Panc1 (cell line): ENCODE data around the gene U2AF1L4. TPM values are rescaled to one million over a fixed set of nuclear protein-coding genes. Genes with fewer than 3 reads are reported as not detected.

Source experiments
- ATAC-seq: fragments of 200-7000 bp; cut with Tn5 transposase; 2 replicates; pipeline ENCODE4 v1.9.1; 2020; ENCODE audit warnings: mild to moderate bottlenecking, moderate library complexity
- BruUV-seq: library from RNA; stranded (reverse); fragments of 400-500 nt; replicated peaks from 2 replicates; lab custom pipeline; 2021; lab: Mats Ljungman, UMichigan
- CTCF ChIA-PET: fragments of 300-600 bp; sonication (Branson Sonifier 250); formaldehyde crosslinking; loops from one replicate; lab custom pipeline; 2022; ENCODE audit warnings: antibody characterized with exemption; lab: Charles Lee
- POLR2A ChIA-PET: fragments of 300-600 bp; sonication (Branson Sonifier 250); formaldehyde crosslinking; loops from one replicate; lab custom pipeline; 2022; ENCODE audit warnings: antibody characterized with exemption; lab: Charles Lee
- DNase-seq: peaks from one replicate; pipeline ENCODE4 v3.0.0-alpha.2; 2010; ENCODE audit warnings: low read depth, low spot score
- H3K27ac ChIP-seq: 2 replicates; pipeline ENCODE4 v1.5.1; 2011; ENCODE audit warnings: mild to moderate bottlenecking, low read length, inconsistent platforms
- H3K27me3 ChIP-seq: fragments of 200-500 bp; sonication (Bioruptor generic); 2 replicates; pipeline ENCODE4 v1.6.0; 2014; ENCODE audit warnings: low read length, inconsistent platforms; ENCODE audit not compliant: control insufficient read depth, insufficient read depth
- H3K36me3 ChIP-seq: fragments of 200-500 bp; sonication (Bioruptor generic); 2 replicates; pipeline ENCODE4 v1.5.1; 2014; ENCODE audit warnings: inconsistent platforms, mild to moderate bottlenecking, low read length, moderate library complexity; ENCODE audit not compliant: control insufficient read depth, insufficient read depth
- H3K4me1 ChIP-seq: 2 replicates; pipeline ENCODE4 v1.5.1; 2011; ENCODE audit warnings: inconsistent platforms, mild to moderate bottlenecking, low read length, moderate library complexity; ENCODE audit not compliant: control insufficient read depth, insufficient read depth
- H3K4me3 ChIP-seq, 2 experiments: 2 replicates each; pipeline ENCODE4 v1.5.1; 2011 to 2012; ENCODE audit warnings: low read depth in 2 of 2, low read length in 2 of 2, mild to moderate bottlenecking in 2 of 2, inconsistent platforms in 1 of 2, moderate library complexity in 1 of 2
- H3K9me3 ChIP-seq: fragments of 200-500 bp; sonication (Bioruptor generic); 2 replicates; pipeline ENCODE4 v1.5.1; 2014; ENCODE audit warnings: low read depth, mild to moderate bottlenecking, inconsistent platforms, low read length, moderate library complexity; ENCODE audit not compliant: control insufficient read depth, insufficient read depth
- POLR2AphosphoS5 ChIP-seq: IDR thresholded peaks from 2 replicates; pipeline ENCODE4 v1.6.1; 2012; ENCODE audit warnings: mild to moderate bottlenecking, low read depth, low read length, moderate library complexity
- SIN3A ChIP-seq: IDR thresholded peaks from 2 replicates; pipeline ENCODE4 v1.6.1; 2012; ENCODE audit warnings: low read depth, mild to moderate bottlenecking, low read length, moderate library complexity, borderline replicate concordance; ENCODE audit not compliant: insufficient read depth
- TCF7L2 ChIP-seq: IDR thresholded peaks from 2 replicates; pipeline ENCODE4 v1.6.1; 2011; ENCODE audit warnings: mild to moderate bottlenecking, low read depth, low read length, inconsistent platforms
- in situ Hi-C: cut with HindIII; loops from 2 replicates; pipeline ENCODE4 v1.10.0; 2016; ENCODE audit warnings: low sequenced_read_pairs, low pct_unique_long_range_greater_than_20kb
- intact Hi-C: fragments of 100-400 bp; cut with micrococcal nuclease; formaldehyde crosslinking; loops from one replicate; pipeline ENCODE4 v1.10.0; 2022; ENCODE audit not compliant: unreplicated experiment
- total RNA-seq: library from RNA; stranded (reverse); gene quantifications from one replicate; pipeline ENCODE4 v1.2.1, GENCODE V29; 2021; ENCODE audit not compliant: unreplicated experiment
- TF ChIP-seq, protein P1 (sequence below): fragments of 450-650 bp; IDR thresholded peaks from 2 replicates; pipeline ENCODE4 v1.5.1; 2017; ENCODE audit warnings: mild to moderate bottlenecking
- TF ChIP-seq, protein P2 (sequence below), 2 experiments: IDR thresholded peaks; 2 replicates each; pipeline ENCODE4 v1.6.1; 2011 to 2012; ENCODE audit warnings: low read depth in 2 of 2, control low read depth in 1 of 2, low read length in 1 of 2, mild to moderate bottlenecking in 1 of 2, moderate library complexity in 1 of 2; ENCODE audit not compliant: insufficient read depth in 1 of 2

The U2AF1L4 gene
- total RNA-seq, 1 experiment from 2014 or later: 29.8 TPM

DNA sequence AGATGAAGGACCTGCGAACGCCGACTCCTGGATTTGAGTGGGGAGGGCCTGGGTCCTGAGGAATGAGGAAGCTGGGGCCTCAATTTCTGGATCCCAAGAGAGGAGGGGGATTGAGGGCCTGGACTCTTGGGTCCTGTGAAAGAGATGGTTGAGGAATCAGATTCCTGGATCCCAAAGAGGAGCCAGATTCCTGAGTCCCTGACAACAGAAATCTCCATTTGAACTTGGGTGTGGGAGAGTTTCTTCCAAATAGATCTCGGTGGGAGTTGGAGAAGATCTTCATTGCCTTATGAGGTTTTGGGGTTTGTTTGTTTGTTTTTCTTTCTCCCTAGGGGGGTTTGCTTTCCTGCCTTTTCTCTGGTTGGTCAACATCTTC, 857 bp upstream of the U2AF1L4 start:
- BruUV-seq: no TSS peak
- no peak for TF ChIP-seq POLR2AphosphoS5
- TF ChIP-seq, protein P1, sequence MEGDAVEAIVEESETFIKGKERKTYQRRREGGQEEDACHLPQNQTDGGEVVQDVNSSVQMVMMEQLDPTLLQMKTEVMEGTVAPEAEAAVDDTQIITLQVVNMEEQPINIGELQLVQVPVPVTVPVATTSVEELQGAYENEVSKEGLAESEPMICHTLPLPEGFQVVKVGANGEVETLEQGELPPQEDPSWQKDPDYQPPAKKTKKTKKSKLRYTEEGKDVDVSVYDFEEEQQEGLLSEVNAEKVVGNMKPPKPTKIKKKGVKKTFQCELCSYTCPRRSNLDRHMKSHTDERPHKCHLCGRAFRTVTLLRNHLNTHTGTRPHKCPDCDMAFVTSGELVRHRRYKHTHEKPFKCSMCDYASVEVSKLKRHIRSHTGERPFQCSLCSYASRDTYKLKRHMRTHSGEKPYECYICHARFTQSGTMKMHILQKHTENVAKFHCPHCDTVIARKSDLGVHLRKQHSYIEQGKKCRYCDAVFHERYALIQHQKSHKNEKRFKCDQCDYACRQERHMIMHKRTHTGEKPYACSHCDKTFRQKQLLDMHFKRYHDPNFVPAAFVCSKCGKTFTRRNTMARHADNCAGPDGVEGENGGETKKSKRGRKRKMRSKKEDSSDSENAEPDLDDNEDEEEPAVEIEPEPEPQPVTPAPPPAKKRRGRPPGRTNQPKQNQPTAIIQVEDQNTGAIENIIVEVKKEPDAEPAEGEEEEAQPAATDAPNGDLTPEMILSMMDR: no peak
- TF ChIP-seq TCF7L2: no peak
- TF ChIP-seq SIN3A: no peak
- TF ChIP-seq, protein P2, sequence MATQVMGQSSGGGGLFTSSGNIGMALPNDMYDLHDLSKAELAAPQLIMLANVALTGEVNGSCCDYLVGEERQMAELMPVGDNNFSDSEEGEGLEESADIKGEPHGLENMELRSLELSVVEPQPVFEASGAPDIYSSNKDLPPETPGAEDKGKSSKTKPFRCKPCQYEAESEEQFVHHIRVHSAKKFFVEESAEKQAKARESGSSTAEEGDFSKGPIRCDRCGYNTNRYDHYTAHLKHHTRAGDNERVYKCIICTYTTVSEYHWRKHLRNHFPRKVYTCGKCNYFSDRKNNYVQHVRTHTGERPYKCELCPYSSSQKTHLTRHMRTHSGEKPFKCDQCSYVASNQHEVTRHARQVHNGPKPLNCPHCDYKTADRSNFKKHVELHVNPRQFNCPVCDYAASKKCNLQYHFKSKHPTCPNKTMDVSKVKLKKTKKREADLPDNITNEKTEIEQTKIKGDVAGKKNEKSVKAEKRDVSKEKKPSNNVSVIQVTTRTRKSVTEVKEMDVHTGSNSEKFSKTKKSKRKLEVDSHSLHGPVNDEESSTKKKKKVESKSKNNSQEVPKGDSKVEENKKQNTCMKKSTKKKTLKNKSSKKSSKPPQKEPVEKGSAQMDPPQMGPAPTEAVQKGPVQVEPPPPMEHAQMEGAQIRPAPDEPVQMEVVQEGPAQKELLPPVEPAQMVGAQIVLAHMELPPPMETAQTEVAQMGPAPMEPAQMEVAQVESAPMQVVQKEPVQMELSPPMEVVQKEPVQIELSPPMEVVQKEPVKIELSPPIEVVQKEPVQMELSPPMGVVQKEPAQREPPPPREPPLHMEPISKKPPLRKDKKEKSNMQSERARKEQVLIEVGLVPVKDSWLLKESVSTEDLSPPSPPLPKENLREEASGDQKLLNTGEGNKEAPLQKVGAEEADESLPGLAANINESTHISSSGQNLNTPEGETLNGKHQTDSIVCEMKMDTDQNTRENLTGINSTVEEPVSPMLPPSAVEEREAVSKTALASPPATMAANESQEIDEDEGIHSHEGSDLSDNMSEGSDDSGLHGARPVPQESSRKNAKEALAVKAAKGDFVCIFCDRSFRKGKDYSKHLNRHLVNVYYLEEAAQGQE (IDR thresholded peaks at IDR 0.05; ENCODE audit: insufficient read depth in 1 of 2, low read depth in 2 of 2, low read length in 1 of 2): no peak
- ChIA-PET POLR2A (interaction anchor here (0.8 to 1.2 kb wide), 3 partner anchors 13 to 77 kb away, joined by 3 read pairs; no protein-coding TSS in a partner anchor), CTCF (no interaction called here)
- in situ Hi-C loops: no loop called here
- intact Hi-C loops: no loop called here
- ATAC-seq (no peak), DNase-seq (no peak)
- peaks cover 24% of the 10 kb centered on the region for H3K4me1 ChIP-seq
- no peaks in the 10 kb centered on the region for H3K36me3 ChIP-seq
- H3K27me3 ChIP-seq: no peaks in the 10 kb centered on the region
- H3K27ac ChIP-seq: peak overlapping the region; percentile 98
- no peaks in the 10 kb centered on the region for H3K9me3 ChIP-seq
- H3K4me3 ChIP-seq: peak overlapping the region; percentile 92 to 97

DNA sequence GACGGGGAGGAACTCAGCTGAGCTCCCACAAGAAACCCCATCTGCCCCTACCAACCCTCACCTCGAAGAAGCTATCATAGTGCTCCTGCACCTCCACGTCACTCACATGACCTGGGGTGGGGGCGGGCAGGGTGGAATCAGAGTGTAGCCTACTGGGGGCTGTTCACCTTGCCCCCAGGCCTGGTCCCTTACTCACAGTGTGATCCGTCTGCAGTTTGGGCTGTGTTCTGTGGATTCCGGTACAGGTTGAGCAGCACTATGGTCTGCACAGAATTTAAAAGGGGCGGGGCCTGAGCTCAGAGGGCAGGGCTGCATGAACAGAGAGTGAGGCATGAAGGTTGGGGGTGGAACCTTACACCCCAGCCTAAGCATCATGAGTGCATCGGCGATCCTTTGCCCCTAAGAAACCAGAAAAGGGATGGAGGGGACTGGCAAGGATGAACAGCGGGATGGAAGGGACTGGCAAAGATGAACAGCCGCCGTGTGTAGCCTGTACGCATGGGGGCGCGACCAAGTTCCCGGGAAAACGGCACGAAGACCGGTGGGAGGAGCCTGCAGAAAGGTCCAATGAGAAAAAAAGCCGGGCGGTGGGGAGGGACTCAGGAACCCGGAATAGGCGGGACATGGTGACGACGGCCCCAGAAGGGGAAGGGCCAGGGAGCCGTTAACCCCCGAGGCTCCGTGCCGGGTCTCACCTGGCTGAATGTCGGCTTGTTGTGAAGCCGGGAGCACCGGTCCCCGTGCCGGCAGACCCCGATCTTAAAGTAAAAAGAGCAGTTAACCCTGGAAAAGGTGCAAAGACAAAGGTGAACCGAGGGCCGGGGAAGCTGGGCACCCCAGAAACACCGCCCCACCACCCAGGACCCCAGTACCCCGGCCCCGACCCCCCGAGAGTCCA, 539 bp downstream of the U2AF1L4 start:
- peak; percentile 89 for DNase-seq

More for the DNA sequence above, 539 bp downstream of the U2AF1L4 start:
- Histone ChIP-seq H3K36me3 (no peaks in the 10 kb centered on the region), H3K4me3 (peak overlapping the region; percentile 92 to 97), H3K9me3 (no peaks in the 10 kb centered on the region), H3K27ac (peak overlapping the region; percentile 98), H3K27me3 (no peaks in the 10 kb centered on the region), H3K4me1 (peaks cover 30% of the 10 kb centered on the region)
- CTCF ChIA-PET: interaction anchor here (0.6 to 0.7 kb wide), 3 partner anchors 29 to 89 kb away, joined by 3 to 7 read pairs (median 4); no protein-coding TSS in a partner anchor
- ATAC-seq: peak; percentile 80
- POLR2A ChIA-PET: interaction anchor here (0.5 to 1.2 kb wide), 11 partner anchors 9 to 480 kb away, joined by 3 to 21 read pairs (median 5); no protein-coding TSS in a partner anchor
- intact Hi-C loops: no loop called here
- TF ChIP-seq, protein P1: no peak
- TF ChIP-seq, protein P2 (IDR thresholded peaks at IDR 0.05; ENCODE audit: insufficient read depth in 1 of 2, low read depth in 2 of 2, low read length in 1 of 2): no peak
- TF ChIP-seq POLR2AphosphoS5 (peak; percentile 96), SIN3A (peak; percentile 59; the same call in 1 of the 2 replicates), TCF7L2 (peak; percentile 19; the same call in 1 of the 2 replicates)
- in situ Hi-C loops: no loop called here
- TSS peak; percentile 90 for BruUV-seq
